HG02759 (cell line): ENCODE data around the gene FAM227B.
"Not testable (repeated sequence)": the region's sequence is repeated elsewhere in the genome, so short reads cannot be mapped to it uniquely, and the experiment has no call there.

Experiments used
- ATAC-seq: cut with Tn5 transposase; IDR thresholded peaks from one replicate; pipeline ENCODE4 v1.9.1; 2021; ENCODE audit warnings: mild to moderate bottlenecking, moderate library complexity; ENCODE audit not compliant: unreplicated experiment

The FAM227B gene

DNA sequence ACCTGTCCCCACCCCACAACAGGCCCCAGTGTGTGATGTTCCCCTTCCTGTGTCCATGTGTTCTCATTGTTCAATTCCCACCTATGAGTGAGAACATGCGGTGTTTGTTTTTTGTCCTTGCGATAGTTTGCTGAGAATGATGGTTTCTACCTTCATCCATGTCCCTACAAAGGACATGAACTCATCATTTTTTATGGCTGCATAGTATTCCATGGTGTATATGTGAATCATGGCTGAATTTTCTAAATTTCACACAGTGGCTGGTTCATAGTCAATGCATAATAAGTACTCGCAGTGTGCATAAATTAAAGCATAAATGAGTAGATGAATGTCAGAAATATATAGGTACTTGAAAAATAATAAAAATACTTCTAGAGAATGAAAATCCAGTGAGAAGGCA is 8.4 kb downstream of the FAM227B start:
- ATAC-seq = not testable (repeated sequence)

- ATAC-seq = no peak
Measured at GRCh38 chr15:49610157-49610918, 10.3 kb downstream of the FAM227B start.

- no peak for ATAC-seq
Measured at GRCh38 chr15:49606594-49606993, 14.0 kb downstream of the FAM227B start.

DNA sequence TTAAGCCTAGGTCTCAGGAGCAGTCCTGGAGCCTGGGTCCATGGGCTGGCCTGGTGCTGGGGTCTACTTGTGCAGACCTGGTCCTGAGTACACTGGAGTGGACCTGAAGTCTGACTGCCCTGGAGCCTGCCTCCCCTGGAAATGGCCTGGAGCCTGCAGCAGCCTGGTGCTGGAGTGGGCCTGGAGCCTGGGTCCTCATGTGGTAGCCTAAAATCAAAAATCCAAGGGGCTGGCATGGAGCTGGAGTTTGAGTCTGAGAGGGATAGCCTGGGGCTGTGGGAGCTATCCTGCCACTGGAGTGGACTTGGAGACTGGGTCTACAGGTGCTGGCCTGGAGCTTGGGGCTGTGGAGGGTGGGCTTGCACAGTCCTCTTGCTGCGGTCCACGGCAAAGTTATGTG is 15.0 kb downstream of the FAM227B start:
- no peak for ATAC-seq

DNA sequence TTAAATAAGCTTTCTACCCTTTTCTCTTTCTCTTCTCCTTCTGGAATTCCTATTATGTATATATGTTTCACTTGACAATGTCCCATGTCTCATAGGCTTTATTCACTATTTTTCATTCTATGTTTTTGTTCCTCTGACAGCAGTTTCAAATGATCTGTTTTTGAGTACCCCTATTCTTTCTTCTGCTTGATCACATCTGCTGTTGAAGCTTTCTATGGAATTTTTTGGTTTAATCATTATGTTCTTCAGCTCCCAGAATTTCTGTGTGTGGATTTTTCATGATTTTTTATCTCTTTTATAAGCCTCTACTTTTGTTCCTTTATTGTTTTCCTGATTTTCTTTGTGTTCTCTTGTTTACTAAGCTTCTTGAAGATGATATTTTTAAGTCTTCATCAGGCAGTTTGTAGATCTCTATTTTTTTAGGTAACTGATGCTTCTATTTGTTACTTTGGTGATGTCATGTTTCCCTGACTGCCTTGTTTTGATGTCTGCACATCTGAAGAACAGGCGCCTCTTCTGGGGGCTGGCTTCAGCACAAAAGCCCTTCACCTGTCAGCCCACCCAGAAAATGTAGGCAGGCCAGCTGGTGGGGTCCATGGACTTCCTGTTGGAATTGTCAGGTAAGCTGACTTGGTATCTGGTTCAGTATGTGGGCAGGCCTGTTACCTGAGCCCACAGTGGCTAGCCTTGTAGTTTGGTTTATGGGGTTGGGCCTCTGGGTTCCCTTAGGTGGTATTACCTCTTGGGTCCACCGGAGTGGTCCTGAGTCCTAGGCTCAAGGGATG is 15.8 kb downstream of the FAM227B start:
- ATAC-seq = no peak

DNA sequence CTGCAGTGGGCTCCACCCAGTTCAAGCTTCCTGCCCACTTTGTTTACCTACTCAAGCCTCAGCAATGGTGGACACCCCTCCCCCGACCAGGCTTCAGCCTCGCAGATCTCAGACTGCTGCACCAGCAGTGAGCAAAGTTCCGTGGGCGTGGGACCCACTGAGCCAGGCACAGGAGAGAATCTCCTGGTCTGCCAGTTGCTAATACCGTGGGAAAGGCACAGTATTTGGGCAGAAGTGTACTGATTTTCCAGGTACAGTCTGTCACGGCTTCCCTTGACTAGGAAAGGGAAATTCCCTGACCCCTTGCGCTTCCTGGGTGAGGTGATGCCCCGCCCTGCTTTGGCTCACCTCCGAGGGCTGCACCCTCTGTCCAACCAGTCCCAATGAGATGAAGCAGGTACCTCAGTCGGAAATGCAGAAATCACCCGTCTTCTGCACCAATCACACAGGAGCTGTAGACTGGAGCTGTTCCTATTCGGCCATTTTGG is 27.7 kb downstream of the FAM227B start:
- not testable (repeated sequence) for ATAC-seq

DNA sequence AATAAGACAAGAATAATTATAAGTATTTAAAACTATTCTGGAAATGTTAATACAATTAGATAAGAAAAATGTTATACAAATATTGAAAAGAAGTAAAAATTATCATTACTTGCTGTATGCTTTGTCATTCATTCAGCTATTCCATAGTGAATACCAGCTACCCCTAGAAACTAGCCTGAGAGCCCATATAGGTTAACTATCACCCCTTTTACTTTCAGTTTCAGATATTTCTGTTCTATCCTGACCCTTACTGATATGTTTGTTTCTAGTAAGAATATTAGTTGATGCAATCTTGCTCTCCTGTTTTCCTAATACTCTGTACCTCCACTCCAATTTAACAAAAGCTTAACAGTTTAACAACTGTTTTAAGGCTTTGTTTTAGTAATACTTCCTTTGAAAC is 31.6 kb downstream of the FAM227B start:
- peak; percentile 60 for ATAC-seq

- no peak for ATAC-seq
Measured at GRCh38 chr15:49573421-49573820, 47.2 kb downstream of the FAM227B start.

DNA sequence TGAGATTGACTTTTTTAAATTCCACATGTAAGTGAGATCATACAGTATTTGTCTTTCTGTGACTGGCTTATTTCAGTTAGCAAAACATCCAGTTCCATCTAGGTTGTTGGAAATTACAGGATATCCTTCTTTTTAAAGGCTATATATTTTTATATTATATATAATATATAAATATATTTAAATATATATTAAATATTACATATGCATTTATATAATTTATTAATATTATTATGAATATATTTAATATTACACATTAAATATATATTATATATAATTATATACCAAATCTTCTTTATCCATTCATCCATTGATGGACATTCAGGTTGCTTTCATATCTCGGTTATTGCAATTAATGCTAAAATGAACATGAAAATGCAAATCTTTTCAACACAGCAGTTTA is 49.9 kb downstream of the FAM227B start:
- ATAC-seq = no peak

GRCh38 chr15:49570174-49570573 is 50.4 kb downstream of the FAM227B start:
- no peak for ATAC-seq

GRCh38 chr15:49560045-49560444 is 60.6 kb downstream of the FAM227B start:
- ATAC-seq = no peak

GRCh38 chr15:49558929-49559328 is 61.7 kb downstream of the FAM227B start:
- no peak for ATAC-seq

GRCh38 chr15:49556437-49556836 is 64.2 kb downstream of the FAM227B start:
- no peak for ATAC-seq

GRCh38 chr15:49550342-49550741 is 70.3 kb downstream of the FAM227B start:
- not testable (repeated sequence) for ATAC-seq

DNA sequence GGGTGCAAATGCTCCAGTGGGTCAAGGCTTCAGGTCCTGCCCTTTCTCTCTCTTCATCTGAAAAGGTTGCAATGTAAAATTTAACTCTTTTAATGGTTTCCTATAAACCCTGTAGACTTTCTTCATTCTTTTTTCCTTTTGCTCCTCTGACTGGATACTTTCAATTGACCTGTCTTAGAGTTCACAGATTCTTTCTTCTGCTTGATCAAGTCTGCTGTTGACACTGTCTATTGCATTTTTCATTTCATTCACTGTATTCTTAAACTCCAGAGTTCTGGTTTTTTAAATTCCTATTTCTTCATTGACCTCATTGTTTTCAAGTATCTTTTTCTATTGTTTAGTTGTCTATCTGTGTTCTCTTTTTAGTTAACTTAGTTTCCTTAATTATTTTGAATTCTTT is 82.1 kb downstream of the FAM227B start:
- ATAC-seq = no peak

DNA sequence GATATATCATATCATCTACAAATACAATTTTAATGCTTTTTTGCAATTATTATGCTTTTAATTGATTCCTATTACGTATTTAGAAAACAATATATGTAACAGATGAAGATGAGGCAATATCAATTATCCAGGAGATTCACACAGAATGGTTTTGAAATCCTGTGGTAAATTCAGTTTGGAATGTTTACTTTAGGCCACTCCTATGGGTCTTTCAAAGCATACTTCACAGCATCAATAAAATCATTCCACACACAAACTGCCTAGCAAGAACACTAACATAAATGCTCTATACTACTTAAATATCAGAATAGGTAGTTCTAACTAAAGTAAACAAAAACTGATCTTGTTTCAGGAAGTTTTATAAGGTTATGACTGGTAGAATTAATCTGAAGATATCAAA is 90.5 kb downstream of the FAM227B start:
- no peak for ATAC-seq

DNA sequence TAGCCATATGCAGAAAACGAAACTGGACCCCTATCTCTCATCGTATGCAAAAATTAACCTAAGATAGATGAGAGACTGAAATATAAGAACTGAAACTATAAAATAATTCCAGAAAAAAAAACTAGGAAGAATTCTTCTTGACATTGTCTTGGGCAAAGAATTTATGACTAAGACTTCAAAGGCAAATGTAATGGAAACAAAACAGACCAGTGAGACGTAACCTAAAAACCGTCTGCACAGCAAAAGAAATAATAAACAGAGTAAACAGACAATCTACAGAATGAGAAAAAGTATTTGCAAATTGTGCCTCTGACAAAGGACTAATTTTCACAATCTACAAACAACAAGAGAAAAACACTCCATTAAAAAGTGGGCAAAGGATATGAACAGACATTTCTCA is 92.3 kb downstream of the FAM227B start:
- ATAC-seq = no peak

DNA sequence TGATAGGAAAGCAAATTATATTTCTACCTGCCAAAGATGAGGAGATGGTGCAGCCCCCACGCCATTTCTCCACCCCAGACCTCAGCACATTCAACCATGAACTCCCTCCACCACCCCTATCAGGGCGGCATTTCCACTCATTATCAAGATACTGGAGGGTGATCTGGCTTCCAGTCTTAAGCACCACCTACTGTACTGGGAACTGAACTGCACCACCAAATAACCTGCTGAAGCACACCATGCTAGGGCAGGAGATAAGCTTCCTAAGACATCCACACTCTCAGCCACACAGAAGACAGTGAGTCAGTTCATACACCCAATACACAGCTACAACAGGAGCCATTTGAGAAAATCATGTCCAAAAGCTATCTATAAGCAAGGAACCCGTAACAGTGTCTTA is 98.8 kb downstream of the FAM227B start:
- no peak for ATAC-seq

DNA sequence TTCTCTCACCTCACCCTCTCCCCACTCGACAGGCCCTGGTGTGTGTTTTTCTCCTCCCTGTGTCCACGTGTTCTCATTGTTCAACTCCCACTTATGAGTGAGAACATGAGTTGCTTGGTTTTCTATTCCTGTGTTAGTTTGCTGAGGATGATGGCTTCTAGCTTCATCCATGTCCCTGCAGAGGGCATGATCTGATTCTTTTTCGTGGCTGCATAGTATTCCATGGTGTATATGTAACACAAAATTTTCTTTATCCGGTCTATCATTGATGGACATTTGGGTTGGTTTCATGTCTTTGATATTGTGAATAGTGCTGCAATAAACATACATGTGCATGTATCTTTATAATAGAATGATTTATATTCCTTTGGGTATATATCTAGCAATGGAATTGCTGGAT is 107.9 kb downstream of the FAM227B start:
- ATAC-seq = not testable (repeated sequence)

DNA sequence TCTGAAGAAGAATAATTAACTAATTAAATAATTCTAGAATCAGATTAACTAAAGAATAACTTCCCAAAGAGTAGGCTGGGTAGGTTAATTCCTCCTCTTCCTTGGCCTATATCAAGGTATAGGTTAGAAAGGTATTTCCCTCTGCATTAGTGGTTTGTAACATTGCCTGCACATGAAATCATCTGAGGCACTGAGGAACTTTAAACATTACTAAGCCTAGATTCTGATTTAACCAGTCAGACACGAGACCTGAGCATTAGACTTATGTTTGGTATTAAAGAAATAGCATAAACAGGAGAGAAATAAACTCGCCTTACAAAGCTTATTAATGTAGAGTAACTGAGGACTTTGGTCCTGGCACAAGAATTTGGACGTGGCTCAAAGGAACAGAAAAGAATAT is 113.4 kb downstream of the FAM227B start:
- ATAC-seq = no peak

DNA sequence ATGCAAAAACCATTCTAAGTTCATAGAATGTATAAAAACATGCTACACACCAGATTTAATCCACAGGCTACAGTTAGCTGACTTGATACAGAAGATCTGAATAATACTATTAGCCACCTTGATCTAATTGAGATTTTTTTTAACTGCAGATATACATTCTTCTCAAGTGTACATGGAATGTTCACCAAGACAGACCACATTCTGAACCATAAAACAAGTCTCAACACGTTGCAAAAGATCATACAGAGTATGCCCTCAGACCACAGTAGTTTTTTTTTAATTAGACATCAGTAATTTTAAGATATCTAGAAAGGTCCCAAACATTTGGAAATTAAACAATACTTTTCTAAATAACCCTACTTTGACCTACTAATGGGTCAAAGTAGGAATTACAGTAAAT is 114.3 kb downstream of the FAM227B start:
- ATAC-seq = no peak

DNA sequence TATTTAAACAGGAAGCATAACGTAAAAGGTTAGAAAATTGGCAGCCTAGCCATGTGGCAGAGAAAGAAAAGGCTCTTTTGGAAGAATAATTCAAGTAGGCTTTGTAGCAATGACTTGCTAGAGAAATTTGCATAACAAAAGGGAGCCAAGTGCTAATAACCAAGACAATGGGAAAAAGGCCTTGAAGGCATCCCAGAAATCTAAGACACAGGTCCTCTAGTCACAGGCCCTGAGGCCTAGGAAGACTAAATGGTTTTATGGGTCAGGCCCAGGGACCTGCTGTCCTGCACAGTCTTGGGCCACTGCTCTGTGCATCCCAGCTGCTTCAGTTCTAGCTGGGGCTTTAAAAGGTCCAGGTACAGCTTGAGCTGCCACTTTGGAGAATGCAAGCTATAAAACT is 119.0 kb downstream of the FAM227B start:
- ATAC-seq = no peak
